ENCODE results near the gene OSBP. TPM values are rescaled to one million over a fixed set of nuclear protein-coding genes. Genes with fewer than 3 reads are reported as not detected.
A peak's percentile ranks its signal among the peaks of the same experiment; 100 is the strongest.

OSBP gene
- total and polyA plus RNA-seq, 9 of the 15 experiments (the other 6 are each of a cell fraction or from before 2014, with no cell fraction given), result 11.7 to 49.0 (median 28.7) TPM

GRCh38 chr11:59550842-59551658 lies 64.5 kb downstream of the OSBP start (continued):
- TF ChIP-seq, protein P1, sequence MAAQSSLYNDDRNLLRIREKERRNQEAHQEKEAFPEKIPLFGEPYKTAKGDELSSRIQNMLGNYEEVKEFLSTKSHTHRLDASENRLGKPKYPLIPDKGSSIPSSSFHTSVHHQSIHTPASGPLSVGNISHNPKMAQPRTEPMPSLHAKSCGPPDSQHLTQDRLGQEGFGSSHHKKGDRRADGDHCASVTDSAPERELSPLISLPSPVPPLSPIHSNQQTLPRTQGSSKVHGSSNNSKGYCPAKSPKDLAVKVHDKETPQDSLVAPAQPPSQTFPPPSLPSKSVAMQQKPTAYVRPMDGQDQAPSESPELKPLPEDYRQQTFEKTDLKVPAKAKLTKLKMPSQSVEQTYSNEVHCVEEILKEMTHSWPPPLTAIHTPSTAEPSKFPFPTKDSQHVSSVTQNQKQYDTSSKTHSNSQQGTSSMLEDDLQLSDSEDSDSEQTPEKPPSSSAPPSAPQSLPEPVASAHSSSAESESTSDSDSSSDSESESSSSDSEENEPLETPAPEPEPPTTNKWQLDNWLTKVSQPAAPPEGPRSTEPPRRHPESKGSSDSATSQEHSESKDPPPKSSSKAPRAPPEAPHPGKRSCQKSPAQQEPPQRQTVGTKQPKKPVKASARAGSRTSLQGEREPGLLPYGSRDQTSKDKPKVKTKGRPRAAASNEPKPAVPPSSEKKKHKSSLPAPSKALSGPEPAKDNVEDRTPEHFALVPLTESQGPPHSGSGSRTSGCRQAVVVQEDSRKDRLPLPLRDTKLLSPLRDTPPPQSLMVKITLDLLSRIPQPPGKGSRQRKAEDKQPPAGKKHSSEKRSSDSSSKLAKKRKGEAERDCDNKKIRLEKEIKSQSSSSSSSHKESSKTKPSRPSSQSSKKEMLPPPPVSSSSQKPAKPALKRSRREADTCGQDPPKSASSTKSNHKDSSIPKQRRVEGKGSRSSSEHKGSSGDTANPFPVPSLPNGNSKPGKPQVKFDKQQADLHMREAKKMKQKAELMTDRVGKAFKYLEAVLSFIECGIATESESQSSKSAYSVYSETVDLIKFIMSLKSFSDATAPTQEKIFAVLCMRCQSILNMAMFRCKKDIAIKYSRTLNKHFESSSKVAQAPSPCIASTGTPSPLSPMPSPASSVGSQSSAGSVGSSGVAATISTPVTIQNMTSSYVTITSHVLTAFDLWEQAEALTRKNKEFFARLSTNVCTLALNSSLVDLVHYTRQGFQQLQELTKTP (IDR thresholded peaks at IDR 0.05; ENCODE audit: low read depth in 1 of 2, partially characterized antibody in 2 of 2), result peak; percentile 12 to 19
- peak; percentile 46; the same call in 1 of the 2 replicates for TF ChIP-seq NFRKB (IDR thresholded peaks at IDR 0.05; ENCODE audit: low read depth)
- peak; percentile 96 for TF ChIP-seq L3MBTL2 (IDR thresholded peaks at IDR 0.05)
- TF ChIP-seq ZNF764 (CRISPR knock-in tag; IDR thresholded peaks at IDR 0.05; ENCODE audit: low read depth), result peak; percentile 69
- peak; percentile 42 for TF ChIP-seq MAFF (IDR thresholded peaks at IDR 0.05; ENCODE audit: low read length)
- TF ChIP-seq NFATC3 (IDR thresholded peaks at IDR 0.05), result no peak
- TF ChIP-seq MYNN (IDR thresholded peaks at IDR 0.05), result no peak; the same call in 1 of the 2 replicates
- no peak for TF ChIP-seq MYNN (CRISPR knock-in tag; IDR thresholded peaks at IDR 0.05)
- peak in 1 of 2 experiments; percentile 87; a peak in 2 of 4 replicates for TF ChIP-seq TBL1XR1 (IDR thresholded peaks at IDR 0.05; ENCODE audit: low read length in 2 of 2)
- no peak for TF ChIP-seq SNRNP70 (optimal IDR thresholded peaks at IDR 0.05; ENCODE audit: low read depth, low read length)
- TF ChIP-seq TAF15 (IDR thresholded peaks at IDR 0.05; ENCODE audit: low read depth, low read length), result no peak
- TF ChIP-seq JUND (IDR thresholded peaks at IDR 0.05; ENCODE audit: borderline replicate concordance, low read depth, low read length), result no peak
- TF ChIP-seq JUND (tag; IDR thresholded peaks at IDR 0.05; ENCODE audit: borderline replicate concordance, low read depth, low read length), result peak; percentile 61; the same call in 1 of the 3 replicates
- TF ChIP-seq, protein P2, sequence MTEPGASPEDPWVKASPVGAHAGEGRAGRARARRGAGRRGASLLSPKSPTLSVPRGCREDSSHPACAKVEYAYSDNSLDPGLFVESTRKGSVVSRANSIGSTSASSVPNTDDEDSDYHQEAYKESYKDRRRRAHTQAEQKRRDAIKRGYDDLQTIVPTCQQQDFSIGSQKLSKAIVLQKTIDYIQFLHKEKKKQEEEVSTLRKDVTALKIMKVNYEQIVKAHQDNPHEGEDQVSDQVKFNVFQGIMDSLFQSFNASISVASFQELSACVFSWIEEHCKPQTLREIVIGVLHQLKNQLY (CRISPR knock-in tag; conservative IDR thresholded peaks at IDR 0.05), result no peak
- TF ChIP-seq FOXO4 (CRISPR knock-in tag; IDR thresholded peaks at IDR 0.05), result 0 out of 2 replicates have a peak, but pooled peaks have one; percentile 12
- TF ChIP-seq HNRNPK (IDR thresholded peaks at IDR 0.05; ENCODE audit: low read depth, low read length, poor library complexity, severe bottlenecking), result no peak
- peak; percentile 27; the same call in 1 of the 2 replicates for TF ChIP-seq MTA1 (IDR thresholded peaks at IDR 0.05; ENCODE audit: borderline replicate concordance)
- no peak for TF ChIP-seq MEIS2 (IDR thresholded peaks at IDR 0.05; ENCODE audit: partially characterized antibody)
- TF ChIP-seq, protein P3, sequence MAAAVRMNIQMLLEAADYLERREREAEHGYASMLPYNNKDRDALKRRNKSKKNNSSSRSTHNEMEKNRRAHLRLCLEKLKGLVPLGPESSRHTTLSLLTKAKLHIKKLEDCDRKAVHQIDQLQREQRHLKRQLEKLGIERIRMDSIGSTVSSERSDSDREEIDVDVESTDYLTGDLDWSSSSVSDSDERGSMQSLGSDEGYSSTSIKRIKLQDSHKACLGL (CRISPR knock-in tag; IDR thresholded peaks at IDR 0.05; ENCODE audit: borderline replicate concordance, poor library complexity, severe bottlenecking), result peak; percentile 62
- no peak for TF ChIP-seq KLF13 (tag; IDR thresholded peaks at IDR 0.05; ENCODE audit: borderline replicate concordance, low read depth)
- TF ChIP-seq SMARCA4 (IDR thresholded peaks at IDR 0.05), result no peak

Measured in K562 (cell line).